OCI-LY7 (cell line): ENCODE data around the gene FAM131B. TPM values are rescaled to one million over a fixed set of nuclear protein-coding genes. Genes with fewer than 3 reads are reported as not detected.

Experiments used
- BruUV-seq: library from RNA; stranded (reverse); fragments of 400-500 nt; replicated peaks from 2 replicates; lab custom pipeline; 2021; lab: Mats Ljungman, UMichigan
- CTCF ChIA-PET: fragments of 300-600 bp; sonication (Branson Sonifier 250); formaldehyde crosslinking; loops from one replicate; lab custom pipeline; 2022; ENCODE audit warnings: antibody characterized with exemption; ENCODE audit not compliant: unreplicated experiment; lab: Charles Lee
- POLR2A ChIA-PET: fragments of 300-600 bp; sonication (Branson Sonifier 250); formaldehyde crosslinking; loops from one replicate; lab custom pipeline; 2022; ENCODE audit warnings: antibody characterized with exemption; lab: Charles Lee
- DNase-seq: peaks from one replicate; pipeline ENCODE4 v3.0.0-alpha.2; 2015; ENCODE audit warnings: low spot score
- H2AFZ ChIP-seq: fragments of 200-600 bp; sonication (generic), shearing (Covaris generic); 2 replicates; pipeline ENCODE4 v1.6.1; 2014; ENCODE audit warnings: mild to moderate bottlenecking, antibody characterized with exemption, low read length, moderate library complexity
- H3K27ac ChIP-seq: fragments of 200-600 bp; sonication (generic); 2 replicates; pipeline ENCODE4 v1.5.1; 2014; ENCODE audit warnings: mixed run types, low read depth, mild to moderate bottlenecking, moderate library complexity, low read length, inconsistent platforms; ENCODE audit not compliant: poor library complexity, severe bottlenecking
- H3K36me3 ChIP-seq: fragments of 200-600 bp; sonication (generic); 2 replicates; pipeline ENCODE4 v1.6.1; 2014; ENCODE audit warnings: mild to moderate bottlenecking, antibody characterized with exemption, low read length, moderate library complexity, mixed read lengths; ENCODE audit not compliant: insufficient read depth
- H3K4me1 ChIP-seq: fragments of 200-600 bp; sonication (generic); 2 replicates; pipeline ENCODE4 v1.5.1; 2014; ENCODE audit warnings: mild to moderate bottlenecking, low read length; ENCODE audit not compliant: insufficient read depth, poor library complexity, severe bottlenecking
- H3K4me2 ChIP-seq: fragments of 200-600 bp; sonication (generic); 2 replicates; pipeline ENCODE4 v1.6.1; 2014; ENCODE audit warnings: mild to moderate bottlenecking, low read length
- H3K4me3 ChIP-seq: fragments of 200-600 bp; sonication (generic); 2 replicates; pipeline ENCODE4 v1.5.1; 2014; ENCODE audit warnings: mild to moderate bottlenecking, low read depth, low read length; ENCODE audit not compliant: poor library complexity, severe bottlenecking
- H3K79me2 ChIP-seq: fragments of 200-600 bp; sonication (generic); 2 replicates; pipeline ENCODE4 v1.6.1; 2016; ENCODE audit warnings: low read depth, mild to moderate bottlenecking, low read length, moderate library complexity, mixed read lengths; ENCODE audit not compliant: insufficient read depth
- H3K9me2 ChIP-seq: fragments of 200-600 bp; sonication (generic); 2 replicates; pipeline ENCODE4 v1.6.1; 2016; ENCODE audit warnings: mild to moderate bottlenecking, low read length, mixed read lengths; ENCODE audit not compliant: insufficient read depth
- H3K9me3 ChIP-seq: fragments of 200-600 bp; sonication (generic); 2 replicates; pipeline ENCODE4 v1.6.1; 2014; ENCODE audit warnings: mild to moderate bottlenecking, mixed run types, low read length, mixed read lengths
- H4K20me1 ChIP-seq: fragments of 200-600 bp; sonication (generic); 2 replicates; pipeline ENCODE4 v1.6.1; 2014; ENCODE audit warnings: mild to moderate bottlenecking, antibody characterized with exemption, low read length, moderate library complexity, mixed read lengths; ENCODE audit not compliant: insufficient read depth
- EZH2phosphoT487 ChIP-seq: fragments of 200-600 bp; sonication (generic); IDR thresholded peaks from 2 replicates; pipeline ENCODE4 v1.6.1; 2018; ENCODE audit warnings: low read depth, borderline replicate concordance, mild to moderate bottlenecking, mixed run types, antibody characterized with exemption, low read length, moderate library complexity, mixed read lengths
- intact Hi-C: fragments of 100-400 bp; cut with micrococcal nuclease; formaldehyde crosslinking; loops from one replicate; pipeline ENCODE4 v1.10.0; 2022; ENCODE audit not compliant: unreplicated experiment
- total RNA-seq, 2 experiments: library from RNA; depleted of rRNA in 1 of 2; stranded (reverse); fragments of >200 nt in 1 of 2; shearing (Covaris generic) in 1 of 2; gene quantifications; 2 replicates each; pipeline ENCODE4 v1.2.3, GENCODE V29; 2014 to 2022
- TF ChIP-seq, protein P1 (sequence below): fragments of 200-600 bp; sonication (generic); conservative IDR thresholded peaks from 2 replicates; pipeline ENCODE4 v1.5.1; 2014; ENCODE audit warnings: mild to moderate bottlenecking, antibody characterized with exemption, low read length, moderate library complexity, mixed read lengths

FAM131B gene
- total RNA-seq, 2 experiments from 2014 or later, result not detected

- intact Hi-C loops, result no loop called here
- no peak overlapping the region for H3K4me3 ChIP-seq
- no peaks in the 10 kb centered on the region for H3K36me3 ChIP-seq
- H3K9me2 ChIP-seq, result no peaks in the 10 kb centered on the region
- H3K9me3 ChIP-seq, result no peaks in the 10 kb centered on the region
- no peak for TF ChIP-seq EZH2phosphoT487
- TF ChIP-seq, protein P1, sequence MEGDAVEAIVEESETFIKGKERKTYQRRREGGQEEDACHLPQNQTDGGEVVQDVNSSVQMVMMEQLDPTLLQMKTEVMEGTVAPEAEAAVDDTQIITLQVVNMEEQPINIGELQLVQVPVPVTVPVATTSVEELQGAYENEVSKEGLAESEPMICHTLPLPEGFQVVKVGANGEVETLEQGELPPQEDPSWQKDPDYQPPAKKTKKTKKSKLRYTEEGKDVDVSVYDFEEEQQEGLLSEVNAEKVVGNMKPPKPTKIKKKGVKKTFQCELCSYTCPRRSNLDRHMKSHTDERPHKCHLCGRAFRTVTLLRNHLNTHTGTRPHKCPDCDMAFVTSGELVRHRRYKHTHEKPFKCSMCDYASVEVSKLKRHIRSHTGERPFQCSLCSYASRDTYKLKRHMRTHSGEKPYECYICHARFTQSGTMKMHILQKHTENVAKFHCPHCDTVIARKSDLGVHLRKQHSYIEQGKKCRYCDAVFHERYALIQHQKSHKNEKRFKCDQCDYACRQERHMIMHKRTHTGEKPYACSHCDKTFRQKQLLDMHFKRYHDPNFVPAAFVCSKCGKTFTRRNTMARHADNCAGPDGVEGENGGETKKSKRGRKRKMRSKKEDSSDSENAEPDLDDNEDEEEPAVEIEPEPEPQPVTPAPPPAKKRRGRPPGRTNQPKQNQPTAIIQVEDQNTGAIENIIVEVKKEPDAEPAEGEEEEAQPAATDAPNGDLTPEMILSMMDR, result no peak
- ChIA-PET POLR2A (no interaction called here), CTCF (no interaction called here)
- no peak overlapping the region for H3K4me2 ChIP-seq
- H3K4me1 ChIP-seq, result no peaks in the 10 kb centered on the region
- DNase-seq, result no peak
- no peaks in the 10 kb centered on the region for H4K20me1 ChIP-seq
- H3K79me2 ChIP-seq, result no peaks in the 10 kb centered on the region
- no peak overlapping the region for H3K27ac ChIP-seq
- BruUV-seq, result no TSS peak
- no peak overlapping the region for H2AFZ ChIP-seq
Observed at GRCh38 chr7:143343596-143343995, 18.9 kb downstream of the FAM131B start.

GRCh38 chr7:143341842-143342241 lies 20.7 kb downstream of the FAM131B start:
- no peak overlapping the region for H3K27ac ChIP-seq
- no peaks in the 10 kb centered on the region for H3K79me2 ChIP-seq
- no peaks in the 10 kb centered on the region for H3K9me2 ChIP-seq
- no TSS peak for BruUV-seq
- no peak overlapping the region for H2AFZ ChIP-seq
- intact Hi-C loops, result loop anchor here (2.0 kb wide), 1 partner anchor 15 kb away; no protein-coding TSS in a partner anchor
- no peaks in the 10 kb centered on the region for H4K20me1 ChIP-seq
- TF ChIP-seq, protein P1, result no peak
- TF ChIP-seq EZH2phosphoT487, result no peak
- no peaks in the 10 kb centered on the region for H3K36me3 ChIP-seq
- H3K4me1 ChIP-seq, result no peaks in the 10 kb centered on the region
- no peak overlapping the region for H3K4me3 ChIP-seq
- no peak for DNase-seq
- H3K9me3 ChIP-seq, result no peaks in the 10 kb centered on the region
- POLR2A ChIA-PET, result no interaction called here
- CTCF ChIA-PET, result no interaction called here
- H3K4me2 ChIP-seq, result no peak overlapping the region

DNA sequence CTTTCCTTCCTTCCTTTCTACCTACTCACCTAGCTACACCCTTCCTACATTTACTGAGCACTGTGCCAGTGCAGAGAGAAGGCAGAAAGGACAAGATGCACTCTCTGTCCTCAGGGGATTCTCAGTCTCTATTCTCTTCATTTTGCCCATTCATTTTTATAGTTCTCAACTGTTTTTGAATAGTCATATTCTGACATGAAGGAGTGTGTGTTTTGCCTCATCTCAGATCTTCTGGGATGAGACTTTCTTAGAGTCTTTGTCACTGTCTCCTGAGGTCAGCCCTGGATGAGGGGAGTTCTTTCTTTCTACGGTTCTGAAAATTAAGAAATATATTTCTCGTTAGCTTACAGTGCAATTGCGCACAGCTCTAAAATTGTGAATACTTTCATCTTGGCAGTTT lies 25.3 kb downstream of the FAM131B start:
- intact Hi-C loops, result no loop called here
- Histone ChIP-seq H3K4me1 (no peaks in the 10 kb centered on the region), H3K4me3 (no peak overlapping the region), H3K79me2 (no peaks in the 10 kb centered on the region), H3K27ac (no peak overlapping the region), H4K20me1 (no peaks in the 10 kb centered on the region), H2AFZ (no peak overlapping the region), H3K4me2 (no peak overlapping the region), H3K9me2 (no peaks in the 10 kb centered on the region), H3K9me3 (no peaks in the 10 kb centered on the region), H3K36me3 (no peaks in the 10 kb centered on the region)
- ChIA-PET CTCF (interaction anchor here (1.1 kb wide), 1 partner anchor 27 kb away, joined by 4 read pairs; no protein-coding TSS in a partner anchor), POLR2A (interaction anchor here (0.6 to 1.8 kb wide), 6 partner anchors 9 to 1038 kb away, joined by 3 to 7 read pairs (median 4); no protein-coding TSS in a partner anchor)
- no peak for TF ChIP-seq EZH2phosphoT487
- TF ChIP-seq, protein P1, result no peak
- no peak for DNase-seq
- no TSS peak for BruUV-seq
